Omental fat pad (tissue), 4 donors: ENCODE data around the gene FSTL4. TPM values are rescaled to one million over a fixed set of nuclear protein-coding genes. Genes with fewer than 3 reads are reported as not detected.

ENCODE experiments used
- ATAC-seq: fragments of 150-250 bp; one replicate; pipeline ENCODE4 v1.9.1; 2016; ENCODE audit warnings: mild to moderate bottlenecking, moderate library complexity; ENCODE audit not compliant: low FRiP score
- DNase-seq: peaks from one replicate; pipeline ENCODE4 v3.0.0-alpha.2; 2019; ENCODE audit warnings: low spot score
- total RNA-seq, 4 donors: library from RNA; depleted of rRNA; stranded (reverse); fragments of >200 nt; gene quantifications; one replicate each; pipeline ENCODE4 v1.1.0, GENCODE V29; 2016
- TF ChIP-seq, protein P1 (sequence below), 3 donors: fragments of 450-650 bp; IDR thresholded peaks; one replicate each; pipeline ENCODE4 v1.5.1; 2016 to 2017; ENCODE audit warnings: antibody characterized with exemption in 3 of 3, mild to moderate bottlenecking in 3 of 3, moderate library complexity in 2 of 3

FSTL4 gene
- total RNA-seq, 4 donors from 2014 or later: 0.32 TPM; not detected in 3

DNA sequence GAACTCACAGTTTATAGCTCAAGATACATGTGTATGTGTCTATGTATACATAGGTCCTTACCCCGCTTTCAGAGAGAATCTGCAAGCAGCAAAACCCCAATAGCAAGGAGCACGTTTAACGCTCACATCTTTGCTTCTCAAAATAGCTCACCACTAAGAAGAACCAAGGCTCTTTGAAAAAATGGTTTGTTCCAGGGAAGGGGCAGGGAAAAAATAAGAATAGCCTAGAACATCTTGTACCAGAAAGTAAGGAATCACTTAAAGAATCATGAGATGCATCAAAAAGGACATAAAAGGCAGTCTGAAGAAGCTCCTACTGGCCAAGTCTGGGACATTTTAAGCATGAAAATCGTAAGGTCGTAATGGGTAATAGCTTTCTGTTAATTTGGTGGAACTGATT, 196.4 kb downstream of the FSTL4 start:
- DNase-seq (no peak), ATAC-seq (no peak)
- TF ChIP-seq, protein P1, sequence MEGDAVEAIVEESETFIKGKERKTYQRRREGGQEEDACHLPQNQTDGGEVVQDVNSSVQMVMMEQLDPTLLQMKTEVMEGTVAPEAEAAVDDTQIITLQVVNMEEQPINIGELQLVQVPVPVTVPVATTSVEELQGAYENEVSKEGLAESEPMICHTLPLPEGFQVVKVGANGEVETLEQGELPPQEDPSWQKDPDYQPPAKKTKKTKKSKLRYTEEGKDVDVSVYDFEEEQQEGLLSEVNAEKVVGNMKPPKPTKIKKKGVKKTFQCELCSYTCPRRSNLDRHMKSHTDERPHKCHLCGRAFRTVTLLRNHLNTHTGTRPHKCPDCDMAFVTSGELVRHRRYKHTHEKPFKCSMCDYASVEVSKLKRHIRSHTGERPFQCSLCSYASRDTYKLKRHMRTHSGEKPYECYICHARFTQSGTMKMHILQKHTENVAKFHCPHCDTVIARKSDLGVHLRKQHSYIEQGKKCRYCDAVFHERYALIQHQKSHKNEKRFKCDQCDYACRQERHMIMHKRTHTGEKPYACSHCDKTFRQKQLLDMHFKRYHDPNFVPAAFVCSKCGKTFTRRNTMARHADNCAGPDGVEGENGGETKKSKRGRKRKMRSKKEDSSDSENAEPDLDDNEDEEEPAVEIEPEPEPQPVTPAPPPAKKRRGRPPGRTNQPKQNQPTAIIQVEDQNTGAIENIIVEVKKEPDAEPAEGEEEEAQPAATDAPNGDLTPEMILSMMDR (IDR thresholded peaks at IDR 0.05): no peak

DNA sequence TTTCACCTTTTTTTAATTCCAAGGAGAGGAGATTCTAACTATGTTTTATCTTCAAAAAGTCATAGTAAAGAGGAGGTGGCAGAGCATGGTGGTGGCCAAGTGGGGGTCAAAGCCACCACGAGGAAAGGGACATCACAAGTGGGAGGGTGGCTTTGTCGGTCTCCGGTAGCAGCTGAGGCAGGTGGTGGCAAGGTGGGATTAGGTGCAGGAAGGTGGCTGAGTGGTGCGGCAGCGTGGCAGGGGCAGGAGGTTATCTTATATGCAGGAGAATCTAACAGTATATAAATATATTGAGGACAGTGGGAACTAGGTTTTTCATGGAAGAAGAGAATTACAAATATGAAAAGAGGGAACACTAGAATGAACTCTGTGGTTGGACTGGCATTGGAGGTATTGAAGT, 196.8 kb downstream of the FSTL4 start:
- ATAC-seq: no peak
- TF ChIP-seq, protein P1 (IDR thresholded peaks at IDR 0.05): no peak
- DNase-seq: no peak

DNA sequence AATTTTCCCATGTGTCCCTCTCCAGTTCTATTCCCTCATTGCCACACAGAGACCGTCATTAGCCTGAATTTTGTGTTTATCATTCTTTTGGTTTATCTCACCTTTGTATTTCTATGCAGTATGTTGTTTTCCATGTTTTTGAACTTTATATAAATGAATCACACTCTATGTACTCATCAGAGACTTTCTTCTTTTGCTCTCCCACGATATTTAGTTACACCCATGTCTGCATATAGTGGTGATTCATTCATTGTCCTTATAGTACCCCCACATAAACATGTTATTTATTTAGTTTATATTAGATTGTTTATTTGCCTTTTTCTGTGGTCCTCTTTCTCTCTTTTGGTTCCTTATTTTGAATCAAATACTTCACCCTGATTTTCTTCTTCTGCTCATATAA, 199.7 kb downstream of the FSTL4 start:
- no peak for ATAC-seq
- DNase-seq: no peak
- TF ChIP-seq, protein P1 (IDR thresholded peaks at IDR 0.05): no peak

DNA sequence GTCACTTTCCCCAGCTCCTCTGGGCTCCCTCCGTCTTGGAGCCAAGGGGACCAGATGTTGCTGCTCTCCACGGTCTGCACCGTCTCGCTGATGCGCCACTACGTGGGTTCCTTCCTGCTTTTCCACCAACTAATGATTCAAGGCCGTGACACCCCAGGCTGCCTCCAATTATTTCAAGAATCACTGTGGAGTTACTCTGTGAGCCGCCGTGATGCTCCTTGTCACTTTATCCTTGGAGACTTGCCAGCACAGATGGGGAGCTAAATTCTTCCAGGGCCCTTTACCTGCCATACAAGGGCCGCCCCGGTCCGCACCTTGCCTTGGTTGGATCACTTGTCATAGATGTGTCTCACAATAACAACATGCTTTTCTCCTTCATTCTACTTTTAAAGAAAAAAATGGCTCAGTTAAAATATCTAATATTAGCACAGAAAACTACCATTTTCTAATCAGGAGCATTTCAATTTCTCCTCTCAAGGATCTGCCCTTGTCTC, 202.0 kb downstream of the FSTL4 start:
- TF ChIP-seq, protein P1 (IDR thresholded peaks at IDR 0.05): no peak
- ATAC-seq (no peak), DNase-seq (no peak)

DNA sequence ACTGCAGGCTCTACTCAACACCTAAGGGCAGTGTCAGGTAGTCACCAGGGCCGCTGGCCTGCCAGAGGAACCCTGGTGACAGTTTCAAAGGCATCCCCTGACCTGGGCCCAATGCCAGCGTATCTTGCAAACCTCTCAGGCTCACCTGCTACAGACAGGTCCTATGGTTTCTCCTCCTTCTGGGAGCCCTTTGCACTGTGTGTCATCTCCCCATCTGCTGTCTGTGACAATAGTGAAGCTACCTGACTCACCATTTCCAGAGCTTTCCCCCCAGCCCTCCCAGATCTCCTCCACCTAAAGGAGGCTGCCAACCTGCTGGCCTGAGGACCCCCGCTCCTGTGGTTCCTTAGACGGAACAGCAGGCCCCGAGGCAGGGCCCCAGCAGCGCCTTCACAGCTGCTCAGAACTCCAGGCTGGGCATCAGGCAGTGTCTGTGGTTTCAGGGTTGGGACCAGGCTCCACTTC, 203.1 kb downstream of the FSTL4 start:
- DNase-seq: no peak
- TF ChIP-seq, protein P1 (IDR thresholded peaks at IDR 0.05): no peak
- no peak for ATAC-seq

DNA sequence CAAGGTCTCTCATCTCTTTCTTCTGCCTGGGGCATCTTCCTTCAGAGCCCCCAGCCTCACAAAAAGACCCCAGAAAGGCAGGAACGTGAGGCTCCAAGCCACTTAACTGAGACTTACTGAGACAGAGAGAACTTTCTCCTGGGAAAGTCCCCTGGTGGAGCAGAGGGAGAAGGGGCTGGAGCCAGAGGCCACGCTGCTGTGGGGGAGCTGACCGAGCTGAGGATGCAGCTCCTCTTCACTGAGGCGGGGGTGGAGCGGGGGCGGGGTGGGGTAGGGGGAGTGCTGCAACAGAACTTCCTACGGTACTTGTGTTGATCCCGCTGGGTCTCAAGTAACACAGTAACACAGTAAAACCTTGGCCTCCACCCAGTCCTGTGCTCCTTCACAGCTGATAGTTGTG, 204.0 kb downstream of the FSTL4 start:
- TF ChIP-seq, protein P1 (IDR thresholded peaks at IDR 0.05): no peak
- no peak for ATAC-seq
- no peak for DNase-seq

DNA sequence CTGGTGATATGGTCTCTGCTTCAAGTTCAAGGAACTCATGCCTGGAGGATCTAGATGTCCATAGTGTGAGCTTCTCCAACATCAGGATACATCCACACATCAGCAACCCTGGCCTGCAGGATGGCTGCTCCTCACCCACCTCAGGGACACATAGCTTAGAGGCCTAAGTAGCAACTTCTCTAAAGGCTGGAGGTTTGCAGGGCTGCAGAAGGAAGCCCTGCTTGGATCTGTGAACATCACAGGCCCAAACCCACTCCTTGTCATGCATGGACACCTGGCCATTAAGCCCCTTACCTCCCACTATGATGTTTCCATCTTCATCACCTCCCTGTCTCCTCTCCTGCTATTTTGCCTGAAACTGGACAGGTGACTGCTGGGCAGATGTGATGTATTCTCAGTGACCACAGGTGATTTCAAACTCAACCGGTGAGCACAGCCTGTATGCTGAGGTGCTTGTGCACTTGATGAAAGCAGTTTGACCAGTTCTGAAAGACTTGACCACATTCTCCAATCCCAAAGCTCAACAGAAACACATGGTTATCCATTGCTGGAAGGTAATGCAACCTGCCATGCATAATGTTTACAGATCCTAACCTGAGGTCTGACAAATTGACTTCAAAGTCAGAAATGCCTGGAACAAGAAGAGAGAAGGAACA, 205.2 kb downstream of the FSTL4 start:
- TF ChIP-seq, protein P1 (IDR thresholded peaks at IDR 0.05): no peak
- no peak for ATAC-seq
- no peak for DNase-seq
